Measurements from ENCODE around the gene TMEM171.

DNA sequence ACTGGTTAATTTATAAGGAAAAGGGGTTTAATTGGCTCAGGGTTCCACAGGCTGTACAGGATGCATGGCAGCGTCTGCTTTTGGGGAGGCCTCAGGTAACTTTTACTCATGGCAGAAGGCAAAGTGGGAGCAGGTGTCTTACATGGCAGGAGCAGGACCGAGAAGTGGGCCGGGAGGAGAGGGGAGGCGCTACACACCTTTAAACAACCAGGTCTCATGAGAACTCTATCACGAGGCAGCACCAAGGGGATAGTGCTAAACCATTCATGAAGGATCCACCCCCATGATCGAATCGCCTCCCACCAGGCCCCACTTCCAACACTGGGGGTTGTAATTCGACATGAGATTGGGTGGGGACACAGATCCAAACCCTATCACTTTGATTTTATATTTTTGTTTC is 21.7 kb downstream of the TMEM171 start:
- TF ChIP-seq, protein P1, sequence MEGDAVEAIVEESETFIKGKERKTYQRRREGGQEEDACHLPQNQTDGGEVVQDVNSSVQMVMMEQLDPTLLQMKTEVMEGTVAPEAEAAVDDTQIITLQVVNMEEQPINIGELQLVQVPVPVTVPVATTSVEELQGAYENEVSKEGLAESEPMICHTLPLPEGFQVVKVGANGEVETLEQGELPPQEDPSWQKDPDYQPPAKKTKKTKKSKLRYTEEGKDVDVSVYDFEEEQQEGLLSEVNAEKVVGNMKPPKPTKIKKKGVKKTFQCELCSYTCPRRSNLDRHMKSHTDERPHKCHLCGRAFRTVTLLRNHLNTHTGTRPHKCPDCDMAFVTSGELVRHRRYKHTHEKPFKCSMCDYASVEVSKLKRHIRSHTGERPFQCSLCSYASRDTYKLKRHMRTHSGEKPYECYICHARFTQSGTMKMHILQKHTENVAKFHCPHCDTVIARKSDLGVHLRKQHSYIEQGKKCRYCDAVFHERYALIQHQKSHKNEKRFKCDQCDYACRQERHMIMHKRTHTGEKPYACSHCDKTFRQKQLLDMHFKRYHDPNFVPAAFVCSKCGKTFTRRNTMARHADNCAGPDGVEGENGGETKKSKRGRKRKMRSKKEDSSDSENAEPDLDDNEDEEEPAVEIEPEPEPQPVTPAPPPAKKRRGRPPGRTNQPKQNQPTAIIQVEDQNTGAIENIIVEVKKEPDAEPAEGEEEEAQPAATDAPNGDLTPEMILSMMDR (IDR thresholded peaks at IDR 0.05), result no peak
- TF ChIP-seq POLR2AphosphoS5 (IDR thresholded peaks at IDR 0.05) (no peak), POLR2A (IDR thresholded peaks at IDR 0.05) (no peak)
